Measurements from ENCODE around the gene PAMR1.

DNA sequence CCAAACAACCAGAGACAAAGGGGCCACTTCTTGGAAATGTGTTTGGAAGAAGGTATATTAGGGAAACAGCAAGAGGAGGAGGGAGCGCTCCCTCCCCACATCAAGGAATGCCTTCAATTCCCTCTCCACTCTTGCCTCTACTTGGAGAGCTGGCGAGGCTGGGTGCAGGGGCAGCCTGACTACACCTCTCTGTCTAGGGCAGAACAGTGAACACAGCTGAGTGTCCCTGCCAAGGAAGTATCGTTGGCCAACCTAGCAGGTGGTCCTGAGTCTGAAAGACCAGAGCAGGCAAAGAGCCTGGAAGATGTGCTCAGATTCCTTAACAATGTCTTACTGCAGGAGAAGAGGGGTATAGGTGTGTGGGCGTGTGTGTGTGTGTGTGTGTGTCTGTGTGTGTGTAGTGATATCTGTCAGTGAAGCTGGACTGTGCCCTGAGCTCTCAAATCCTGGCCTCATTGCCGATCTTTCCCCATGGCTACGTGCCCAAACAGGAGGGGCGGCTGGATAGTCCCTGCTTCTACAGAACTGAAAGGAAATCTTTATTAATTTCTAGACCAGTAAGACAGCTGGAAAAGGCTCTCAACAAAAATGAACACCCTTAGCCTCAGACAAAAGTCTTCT lies 46.8 kb downstream of the PAMR1 start:
- TF ChIP-seq PAX5 (IDR thresholded peaks at IDR 0.05; ENCODE audit: insufficient read depth, low read length, severe bottlenecking) (no peak), POLR2AphosphoS5 (IDR thresholded peaks at IDR 0.05; ENCODE audit: low read depth, low read length) (no peak), POLR2A (IDR thresholded peaks at IDR 0.05; ENCODE audit: low read depth, low read length) (no peak), TAF1 (IDR thresholded peaks at IDR 0.05; ENCODE audit: low read depth, low read length) (no peak), SPI1 (IDR thresholded peaks at IDR 0.05; ENCODE audit: low read depth, low read length) (no peak)

All from GM12891 (cell line).